ENCODE measurements around the gene BCL2.

The BCL2 gene

GRCh38 chr18:63074981-63075404 lies 244.6 kb downstream of the BCL2 start:
- peak; percentile 72 for DNase-seq

- no peak for DNase-seq
These were observed 246.1 kb downstream of the BCL2 start for GRCh38 chr18:63073481-63073880.

Measured in NCI-H1092 treated with DMSO at 0.1 percent for 48 hours (cell line).